HG02885 (cell line): ENCODE results near the gene ACOT7.
A peak's percentile ranks its signal among the peaks of the same experiment; 100 is the strongest.
"Not testable (repeated sequence)": the region's sequence is repeated elsewhere in the genome, so short reads cannot be mapped to it uniquely, and the experiment has no call there.

Experiments
- ATAC-seq: cut with Tn5 transposase; IDR thresholded peaks from one replicate; pipeline ENCODE4 v1.9.1; 2021; ENCODE audit warnings: mild to moderate bottlenecking; ENCODE audit not compliant: unreplicated experiment, poor library complexity

ACOT7 gene

DNA sequence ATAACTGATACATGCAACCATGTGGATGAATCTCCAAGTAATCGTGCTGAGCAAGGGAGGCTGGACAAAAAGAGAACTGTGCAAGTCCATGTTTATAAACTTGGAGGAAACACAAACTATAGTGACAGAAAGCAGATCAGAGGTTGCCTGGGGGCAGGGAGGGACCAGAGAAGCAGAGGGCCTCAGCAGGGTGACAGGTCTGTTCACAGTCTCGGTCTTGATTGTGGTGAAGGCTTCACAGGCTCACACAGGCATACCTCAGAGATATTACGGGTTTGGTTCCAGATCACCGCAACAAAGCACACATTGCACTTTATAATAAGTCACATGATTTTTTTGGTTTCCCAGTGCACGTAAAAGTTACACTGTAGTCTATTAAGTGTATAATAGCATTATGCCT lies 28.5 kb downstream of the ACOT7 start:
- ATAC-seq: no peak

DNA sequence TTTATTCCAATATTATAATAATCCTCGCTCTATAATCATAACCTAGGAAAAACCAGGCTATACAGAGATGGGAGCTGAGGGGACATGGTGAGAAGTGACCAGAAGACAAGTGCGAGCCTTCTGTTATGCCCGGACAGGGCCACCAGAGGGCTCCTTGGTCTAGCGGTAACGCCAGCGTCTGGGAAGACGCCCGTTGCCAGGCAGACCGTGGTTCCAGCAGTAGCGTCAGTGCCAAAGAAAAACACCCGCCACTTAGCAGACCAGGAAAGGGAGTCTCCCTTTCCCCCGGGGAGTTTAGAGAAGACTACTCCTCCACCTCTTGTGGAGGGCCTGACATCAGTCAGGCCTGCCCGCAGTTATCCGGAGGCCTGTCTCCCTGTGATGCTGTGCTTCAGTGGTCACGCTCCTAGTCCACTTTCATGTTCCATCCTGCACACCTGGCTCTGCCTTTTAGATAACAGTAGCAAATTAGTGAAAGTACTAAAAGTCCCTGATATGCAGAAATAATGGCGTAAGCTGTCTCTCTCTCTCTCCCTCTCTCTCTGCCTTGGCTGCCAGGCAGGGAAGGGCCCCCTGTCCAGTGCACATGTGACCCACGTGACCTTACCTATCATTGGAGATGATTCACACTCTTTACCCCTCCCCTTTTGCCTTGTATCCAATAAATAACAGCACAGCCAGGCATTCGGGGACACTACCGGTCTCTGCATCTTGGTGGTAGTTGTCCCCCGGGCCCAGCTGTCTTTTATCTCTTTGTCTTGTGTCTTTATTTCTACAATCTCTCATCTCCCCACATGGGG lies 30.3 kb downstream of the ACOT7 start:
- ATAC-seq: not testable (repeated sequence)

DNA sequence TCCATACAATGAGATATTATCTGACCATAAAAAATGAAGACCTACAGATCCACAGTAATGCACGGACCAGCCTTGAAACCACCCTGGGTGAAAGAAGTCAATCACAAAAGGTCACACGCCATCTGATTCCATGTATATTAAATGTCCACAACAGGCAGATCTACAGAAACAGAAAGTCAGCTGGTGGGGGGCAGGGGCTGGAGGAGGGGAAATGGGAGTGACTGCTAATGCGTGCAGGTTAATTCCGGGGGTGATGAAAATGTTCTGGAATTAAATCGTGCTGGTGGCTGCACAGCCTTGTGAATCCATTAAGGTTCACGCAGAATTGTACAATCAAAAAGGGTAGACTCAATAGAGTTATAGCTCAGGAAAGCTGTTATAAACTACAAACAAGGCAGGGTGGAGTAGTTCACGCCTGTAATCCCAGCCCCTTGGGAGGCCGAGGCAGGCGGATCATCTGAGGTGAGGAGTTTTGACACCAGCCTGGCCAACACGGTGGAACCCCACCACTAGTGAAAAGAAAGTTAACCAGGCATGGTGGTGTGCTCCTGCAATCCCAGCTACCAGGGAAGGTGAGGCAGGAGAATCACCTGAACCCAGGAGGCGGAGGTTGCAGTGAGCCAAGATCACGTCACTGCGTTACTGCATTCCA lies 32.3 kb downstream of the ACOT7 start:
- ATAC-seq: no peak

DNA sequence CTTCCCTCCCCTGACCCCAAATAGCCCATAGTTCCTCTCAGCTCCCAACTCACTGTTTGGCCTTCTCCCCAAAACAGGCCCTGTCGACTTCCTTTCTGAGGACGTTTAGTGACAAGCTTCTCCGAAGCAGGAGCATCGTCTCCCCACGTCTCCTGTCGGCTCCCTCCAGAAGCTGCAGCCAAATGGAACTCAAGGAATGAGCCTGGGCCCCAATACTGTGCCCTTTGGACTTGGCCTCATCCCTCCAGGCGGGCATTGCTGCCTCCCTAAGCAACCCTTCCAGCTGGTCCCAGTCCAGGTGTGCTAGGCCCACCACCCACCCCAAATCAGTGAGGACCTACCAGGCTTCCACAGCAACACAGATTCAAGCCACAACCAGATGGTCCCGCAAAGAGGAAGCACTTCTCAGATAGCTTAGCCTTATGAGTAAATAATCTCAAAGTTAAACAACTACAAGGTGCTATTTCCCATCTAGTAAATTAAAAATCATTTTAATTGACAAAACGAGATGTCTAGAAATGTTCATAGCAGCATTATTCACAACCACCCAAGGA lies 33.0 kb downstream of the ACOT7 start:
- no peak for ATAC-seq

DNA sequence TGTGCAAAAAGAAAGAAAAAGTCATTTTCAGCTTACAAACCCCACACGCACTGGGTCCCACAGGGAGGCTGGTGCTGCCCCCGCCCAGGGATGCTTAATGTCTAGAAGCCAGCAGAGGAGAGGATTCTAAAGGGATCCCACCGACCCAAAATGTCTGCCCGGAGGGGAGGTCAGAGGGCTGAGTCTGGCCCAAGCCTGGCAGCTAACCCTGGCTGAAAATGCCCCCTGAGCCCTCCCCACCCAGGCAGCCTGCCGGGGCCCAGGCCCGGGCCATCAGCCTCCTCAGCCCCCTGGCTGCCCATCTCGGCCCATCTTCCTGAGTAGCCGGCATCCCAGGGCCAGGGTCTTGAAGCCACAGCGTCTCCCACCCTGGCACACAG lies 33.5 kb downstream of the ACOT7 start:
- peak; percentile 14 for ATAC-seq

DNA sequence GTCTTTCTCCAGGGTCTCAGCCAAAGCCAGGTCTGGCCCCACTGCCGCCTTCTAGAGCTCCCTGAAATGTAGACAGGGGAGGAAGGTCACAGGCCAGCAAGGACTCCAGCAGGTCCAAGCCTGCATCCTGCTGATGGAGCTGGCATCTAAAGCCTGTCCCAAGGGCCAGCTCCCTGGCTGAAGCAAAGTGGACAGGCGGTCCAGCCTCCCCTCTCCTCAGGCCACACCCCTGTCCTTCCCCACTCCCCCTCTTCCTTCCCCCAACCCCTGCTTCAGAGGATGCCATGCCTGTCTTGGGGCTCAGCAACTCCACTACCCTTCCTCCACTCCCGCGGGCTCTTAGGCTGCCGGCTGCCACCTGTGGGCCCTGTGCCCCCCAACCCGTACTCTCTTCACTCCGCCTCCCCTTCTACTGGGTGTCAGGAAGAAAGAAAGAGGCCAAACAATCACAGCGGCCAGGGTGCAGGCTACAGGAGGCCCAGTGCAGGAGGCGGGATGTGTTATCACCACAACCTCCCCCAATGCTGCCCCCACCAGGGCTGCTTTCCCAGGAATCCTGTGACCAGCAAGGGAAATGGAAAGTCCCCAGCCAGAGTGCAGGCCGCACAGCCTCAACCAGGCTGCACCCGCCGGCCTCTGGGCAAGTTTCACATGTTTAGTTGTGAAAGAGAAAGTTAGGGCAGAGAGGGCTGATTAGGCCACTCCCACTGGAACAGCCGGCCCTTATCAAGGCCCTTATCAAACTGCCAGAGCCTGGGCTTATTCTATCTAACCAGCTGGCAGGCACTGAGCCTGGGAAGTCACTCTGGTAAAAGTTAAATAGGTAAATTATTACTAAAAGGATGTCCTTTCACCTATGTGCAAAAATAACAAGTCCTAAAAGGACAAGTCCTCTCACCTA lies 34.1 kb downstream of the ACOT7 start:
- peak; percentile 79 for ATAC-seq

DNA sequence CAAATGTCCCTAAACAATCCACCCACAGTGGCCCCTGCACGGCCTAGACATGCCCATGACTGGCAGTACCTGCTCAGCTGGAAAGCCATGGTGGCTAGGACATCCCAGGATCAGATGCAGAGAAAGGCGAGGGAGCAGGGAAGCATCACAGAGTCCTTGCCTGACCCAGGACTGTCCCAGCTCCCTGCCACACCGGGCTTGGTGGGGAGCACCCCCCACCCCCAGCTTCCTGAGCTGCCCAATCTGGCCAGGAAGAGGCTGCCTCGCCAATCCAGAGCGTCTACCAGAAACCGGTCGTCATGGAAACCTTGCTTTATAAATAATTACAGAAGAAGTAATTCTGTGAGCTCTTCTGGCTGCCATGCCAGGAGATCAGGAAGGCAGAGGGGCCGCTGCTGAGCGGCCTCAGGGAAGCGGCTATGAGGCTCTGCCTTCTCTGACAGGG lies 34.8 kb downstream of the ACOT7 start:
- ATAC-seq: no peak

DNA sequence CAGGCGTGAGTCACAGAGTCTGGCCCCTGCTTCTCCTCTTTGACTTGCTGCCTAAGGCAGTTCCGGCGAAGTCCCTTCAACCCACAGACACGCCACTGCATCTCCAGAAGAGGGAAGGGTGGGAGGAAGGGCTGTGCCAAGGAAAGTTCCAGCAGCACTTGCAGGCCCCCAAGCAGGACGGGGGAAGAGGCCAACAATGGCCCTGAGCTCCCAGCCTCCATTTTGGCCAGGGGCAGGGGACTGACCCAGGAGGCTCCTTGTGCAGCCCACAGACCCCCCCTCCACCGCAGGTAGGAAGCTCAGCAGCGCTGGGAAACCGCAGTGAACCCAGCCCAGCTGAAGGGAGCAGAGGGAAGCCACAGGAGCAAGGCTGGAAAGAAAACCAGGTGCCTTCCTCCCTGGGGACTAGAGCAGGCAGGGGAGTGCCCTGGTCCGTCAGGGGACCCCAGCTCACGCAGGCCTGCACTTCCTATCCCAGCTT lies 35.4 kb downstream of the ACOT7 start:
- no peak for ATAC-seq

DNA sequence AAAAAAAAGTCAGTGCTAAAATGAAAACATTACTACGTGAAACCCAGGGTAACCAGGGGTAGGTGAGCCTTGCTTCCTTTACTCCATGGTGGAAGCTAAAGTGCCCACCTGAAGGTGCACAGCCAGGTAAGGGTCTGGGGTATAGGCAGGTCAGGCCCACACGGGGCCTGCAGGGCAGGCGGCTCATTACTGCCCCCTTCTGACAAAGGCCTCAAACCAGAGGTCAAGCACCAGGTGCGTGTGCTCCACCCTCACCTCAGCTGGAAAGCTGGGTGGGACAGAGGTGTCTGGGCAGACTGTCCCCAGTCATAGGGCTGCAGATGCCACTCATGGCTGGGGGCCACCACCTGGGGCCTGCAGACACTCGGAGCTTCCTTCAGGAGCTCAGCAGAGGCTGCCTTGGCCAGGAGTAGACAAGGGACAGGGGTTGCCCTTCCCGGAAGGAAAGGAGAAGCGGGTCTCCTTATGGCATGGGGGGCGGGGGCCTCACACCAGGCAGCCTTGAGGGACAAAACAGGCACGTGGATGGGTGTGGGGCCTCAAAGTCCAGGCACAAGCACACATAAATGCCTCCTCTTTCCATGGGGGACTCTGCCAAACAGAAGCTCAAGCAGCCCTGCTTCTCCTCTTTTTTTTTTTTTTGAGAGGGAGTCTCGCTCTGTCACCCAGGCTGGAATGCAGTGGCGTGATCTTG lies 36.2 kb downstream of the ACOT7 start:
- ATAC-seq: no peak

DNA sequence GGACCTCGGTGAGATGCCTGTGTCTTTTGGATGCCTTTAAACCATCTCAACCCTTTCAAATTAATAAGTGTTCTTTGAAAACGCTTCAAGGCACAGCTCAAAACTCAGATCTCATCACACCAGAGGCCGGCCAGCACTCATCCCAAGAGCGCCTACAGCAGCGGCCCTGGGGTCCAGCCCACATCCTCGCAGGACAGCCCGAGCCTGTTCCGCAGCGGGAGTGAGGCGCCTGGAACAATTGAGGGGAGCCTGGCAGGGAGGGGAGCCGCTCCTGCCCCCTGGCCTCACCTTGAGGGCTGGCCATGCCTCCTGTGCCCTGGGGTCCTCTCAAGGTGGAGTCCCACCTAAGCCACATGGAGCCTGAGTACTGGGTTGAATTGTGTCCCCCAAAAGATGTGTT lies 37.9 kb downstream of the ACOT7 start:
- no peak for ATAC-seq

DNA sequence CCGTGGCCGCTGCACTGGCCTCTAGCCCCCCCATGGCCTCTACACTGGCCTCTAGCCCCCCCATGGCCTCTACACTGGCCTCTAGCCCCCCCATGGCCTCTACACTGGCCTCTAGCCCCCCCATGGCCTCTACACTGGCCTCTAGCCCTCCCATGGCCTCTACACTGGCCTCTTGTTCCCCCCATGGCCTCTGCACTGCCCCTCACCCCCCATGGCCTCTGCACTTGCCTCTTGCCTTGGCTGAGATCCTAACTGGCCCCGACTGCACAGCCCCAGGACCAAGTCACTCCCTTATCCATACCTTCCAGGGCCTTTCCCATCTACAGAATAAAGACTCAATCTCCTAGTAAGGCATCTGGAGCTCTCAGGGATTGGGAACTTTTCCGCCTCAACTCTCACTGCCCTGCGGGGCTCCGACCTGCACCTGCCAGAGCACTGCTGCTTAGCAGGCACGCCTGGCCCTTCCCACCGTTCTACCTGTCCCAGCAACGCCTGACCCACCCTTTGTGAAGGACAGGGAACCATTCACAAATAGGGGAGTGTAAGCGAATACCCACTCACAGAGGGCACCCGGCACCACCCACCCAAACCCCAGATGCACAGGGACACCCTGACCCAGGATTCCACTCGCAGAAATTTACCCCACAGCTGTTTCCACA lies 38.8 kb downstream of the ACOT7 start:
- ATAC-seq: no peak

DNA sequence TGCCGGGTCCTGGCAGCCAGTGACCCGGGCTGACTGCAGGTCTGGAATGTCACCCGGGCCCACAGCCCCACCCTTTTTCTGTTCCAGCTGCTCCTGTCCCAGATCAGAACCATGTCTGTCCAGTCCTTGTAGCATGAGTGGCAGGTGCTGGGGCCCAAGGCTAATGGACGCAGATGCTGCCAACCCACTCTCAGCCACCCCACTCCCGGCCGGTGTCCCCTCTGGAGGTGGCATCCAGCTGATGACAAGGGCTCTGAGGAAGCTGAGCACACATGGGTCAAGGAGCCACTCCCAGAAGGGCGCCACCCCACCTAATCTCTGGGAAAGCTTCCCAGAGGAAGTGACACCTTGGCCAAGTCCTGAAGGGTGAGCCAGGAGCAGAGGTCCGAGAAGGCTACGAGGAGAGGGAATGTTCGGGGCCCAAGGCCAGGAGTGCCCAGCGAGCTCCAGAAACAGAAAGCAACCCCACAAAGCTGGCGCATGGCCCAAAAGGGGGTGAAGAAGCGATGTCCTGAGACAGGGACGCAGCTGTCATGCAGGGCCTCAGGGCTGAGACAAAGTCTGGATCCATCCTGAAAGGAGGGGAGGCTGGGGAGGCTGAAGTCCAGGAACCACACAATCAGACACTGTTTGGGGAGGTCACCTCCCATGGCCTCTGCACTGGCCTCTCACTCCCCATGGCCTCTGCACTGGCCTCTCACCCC lies 39.5 kb downstream of the ACOT7 start:
- ATAC-seq: no peak

DNA sequence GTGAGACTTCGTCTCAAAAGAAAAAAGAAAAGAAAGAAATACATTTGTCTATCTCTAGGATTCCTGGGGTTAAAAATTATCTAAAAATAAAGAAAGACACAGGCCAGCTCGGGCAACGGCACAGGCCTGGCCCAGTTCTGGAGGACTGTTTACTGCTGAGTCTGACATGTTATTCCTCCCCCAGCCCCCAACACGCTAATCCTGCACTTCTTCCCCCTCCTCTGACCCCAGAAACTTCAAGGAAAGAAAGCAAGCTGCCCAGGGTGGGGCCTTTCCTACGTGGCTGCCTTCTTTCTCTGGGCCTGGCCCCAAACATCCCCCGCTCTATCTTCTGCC lies 40.0 kb downstream of the ACOT7 start:
- ATAC-seq: no peak

DNA sequence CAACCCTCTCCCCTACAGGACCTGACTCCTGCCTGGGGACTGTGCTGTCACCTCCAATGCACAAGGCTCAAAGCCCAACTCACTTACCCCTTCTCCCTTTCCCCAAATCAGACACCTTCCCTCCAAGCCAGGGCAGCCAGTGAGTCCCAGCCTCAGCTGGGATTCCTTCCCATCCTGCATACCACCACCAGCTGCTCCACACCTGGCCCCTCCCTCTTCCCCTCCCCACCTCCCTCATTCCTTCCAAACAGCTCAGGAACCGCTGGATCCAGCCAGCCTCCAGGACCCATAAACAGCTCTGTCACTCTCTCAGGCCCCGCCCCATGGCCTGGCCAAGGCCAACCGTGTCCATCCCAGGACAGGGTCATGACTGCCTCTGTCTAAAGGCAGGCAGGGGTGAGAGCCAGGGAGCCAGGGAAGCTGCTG lies 41.4 kb downstream of the ACOT7 start:
- ATAC-seq: no peak

DNA sequence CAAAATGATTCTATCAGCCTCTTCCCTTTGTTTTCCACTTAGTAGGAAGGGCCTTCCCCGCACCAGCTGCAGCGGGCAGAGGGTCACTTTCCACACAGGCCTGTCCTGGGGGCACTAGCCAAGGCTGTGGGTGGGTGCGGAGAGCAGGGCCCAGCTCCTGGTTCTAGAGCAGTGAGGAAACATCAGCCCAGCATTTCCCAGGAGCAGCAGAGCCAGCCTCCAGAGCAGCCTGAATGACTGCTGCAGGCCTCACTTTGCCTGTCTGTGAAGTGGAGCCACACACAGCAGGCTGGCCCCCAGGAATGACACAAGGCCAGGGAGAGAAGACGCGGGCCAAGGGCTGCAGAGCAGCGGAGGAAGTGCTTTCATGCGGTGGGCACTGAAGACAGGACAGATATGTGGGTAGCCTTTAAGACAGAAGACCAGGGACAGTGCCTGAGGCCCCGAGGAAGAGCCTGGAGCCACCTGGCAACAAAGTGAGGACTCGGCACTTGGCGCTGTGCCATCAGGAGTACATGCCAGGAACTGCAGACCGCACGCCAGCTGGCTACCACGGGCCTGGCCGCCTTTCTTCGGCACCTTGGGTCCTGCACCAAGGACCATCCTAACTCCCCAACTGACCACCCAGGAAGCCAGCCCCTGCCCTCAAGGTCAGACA lies 42.0 kb downstream of the ACOT7 start:
- no peak for ATAC-seq

DNA sequence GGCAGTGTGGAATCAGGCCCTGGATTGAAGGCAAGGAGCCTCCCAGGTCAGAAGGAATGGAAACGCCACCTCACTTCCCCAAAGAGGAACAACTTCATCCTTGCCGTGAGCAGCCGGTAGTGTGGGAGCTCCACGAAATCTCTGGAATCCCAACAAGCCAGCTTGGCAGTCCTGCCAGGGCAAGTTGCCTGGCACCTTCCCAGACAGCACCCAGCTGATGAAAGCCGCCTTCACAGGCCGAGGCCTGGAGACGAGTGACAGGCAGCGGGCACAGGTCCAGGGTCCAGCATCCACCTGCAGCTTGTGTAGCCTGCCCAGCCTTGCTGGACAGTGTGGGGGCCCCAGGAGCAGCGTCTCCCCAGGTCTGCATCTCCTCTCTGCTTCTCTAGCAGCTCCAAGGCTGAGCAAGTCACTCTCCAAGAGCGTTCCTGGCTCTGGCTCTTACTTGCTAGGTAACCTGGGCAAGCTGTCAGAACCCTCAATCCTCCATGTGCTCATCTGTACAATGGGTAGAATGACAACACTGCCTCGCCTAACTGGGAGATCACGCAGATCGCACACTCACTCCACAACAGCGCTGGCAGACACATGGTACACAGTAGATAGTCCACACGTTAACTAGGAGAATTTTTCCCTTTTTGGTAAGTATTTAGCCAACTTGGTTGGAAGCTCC lies 43.0 kb downstream of the ACOT7 start:
- ATAC-seq: no peak

DNA sequence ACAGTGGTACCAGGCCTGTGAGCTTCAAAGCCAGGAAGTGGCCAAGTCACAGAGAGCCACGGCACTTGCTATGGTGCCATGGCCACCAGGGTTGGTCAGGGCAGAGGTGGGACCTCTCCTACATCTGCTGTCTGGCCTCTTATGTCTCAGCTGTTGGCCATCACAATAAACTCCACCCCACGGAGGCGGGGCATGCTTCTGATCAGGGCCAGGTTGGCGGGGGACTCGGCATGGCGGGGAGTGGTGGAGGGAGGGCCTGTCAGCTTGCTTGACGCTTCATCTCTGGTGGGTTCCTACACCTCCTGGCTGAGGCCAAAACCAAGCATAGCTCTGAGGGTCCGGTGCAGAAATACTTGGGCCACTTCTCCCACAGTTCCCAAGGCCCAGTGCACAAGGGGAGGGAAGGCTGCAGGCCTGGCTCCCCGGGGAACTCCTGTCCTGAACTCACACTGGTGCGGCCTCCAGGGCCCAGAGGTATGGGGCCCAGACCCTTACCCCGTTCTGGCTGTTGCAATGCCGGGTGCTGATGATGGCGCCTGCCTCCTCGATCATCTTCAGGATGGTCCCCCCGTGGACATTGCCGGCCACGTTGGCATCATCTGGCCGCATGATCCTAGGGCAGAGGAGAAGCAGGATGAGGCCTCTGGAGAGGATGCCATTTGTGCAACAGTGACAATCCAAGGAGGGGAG lies 44.2 kb downstream of the ACOT7 start:
- ATAC-seq: no peak
